Liver (tissue), 9 donors: Measurements from ENCODE around the gene CDH23. TPM values are rescaled to one million over a fixed set of nuclear protein-coding genes. Genes with fewer than 3 reads are reported as not detected.

Experiments used
- DNase-seq: peaks from one replicate; pipeline ENCODE4 v3.0.0-alpha.2; 2017; ENCODE audit warnings: low spot score
- H3K27ac ChIP-seq, 2 donors: one replicate each; pipeline ENCODE4 v1.7.0; 2013; ENCODE audit warnings: inconsistent platforms in 2 of 2, low read length in 2 of 2, control low read depth in 1 of 2, low read depth in 1 of 2, mild to moderate bottlenecking in 1 of 2
- H3K27me3 ChIP-seq, 4 donors: one replicate each; pipeline versions ENCODE4 v1.6.1 to v1.7.0; 2013; ENCODE audit warnings: low read length in 3 of 4, inconsistent platforms in 1 of 4, mild to moderate bottlenecking in 1 of 4, moderate library complexity in 1 of 4; ENCODE audit not compliant: control insufficient read depth in 4 of 4, insufficient read depth in 4 of 4
- H3K36me3 ChIP-seq, 4 donors: one replicate each; pipeline versions ENCODE4 v1.6.1 to v1.7.0; 2013; ENCODE audit warnings: low read length in 3 of 4, mild to moderate bottlenecking in 3 of 4, low read depth in 1 of 4, moderate library complexity in 1 of 4; ENCODE audit not compliant: control insufficient read depth in 4 of 4, insufficient read depth in 3 of 4
- H3K4me1 ChIP-seq, 4 donors: one replicate each; pipeline versions ENCODE4 v1.6.1 to v1.7.0; 2013; ENCODE audit warnings: low read length in 3 of 4, mild to moderate bottlenecking in 3 of 4, moderate library complexity in 1 of 4; ENCODE audit not compliant: control insufficient read depth in 4 of 4, insufficient read depth in 4 of 4
- H3K4me3 ChIP-seq, 3 donors: one replicate each; pipeline versions ENCODE4 v1.6.1 to v1.7.0; 2013; ENCODE audit warnings: low read length in 3 of 3, control low read depth in 1 of 3, low read depth in 1 of 3, mild to moderate bottlenecking in 1 of 3
- H3K9ac ChIP-seq, 2 donors: one replicate each; pipeline ENCODE4 v1.7.0; 2013; ENCODE audit warnings: low read length in 2 of 2, mild to moderate bottlenecking in 2 of 2, moderate library complexity in 2 of 2, control low read depth in 1 of 2, low read depth in 1 of 2
- H3K9me3 ChIP-seq, 4 donors: one replicate each; pipeline versions ENCODE4 v1.6.1 to v1.7.0; 2013; ENCODE audit warnings: low read length in 3 of 4; ENCODE audit not compliant: control insufficient read depth in 4 of 4
- EGR1 ChIP-seq, 2 donors: IDR thresholded peaks; 2 replicates each; pipeline ENCODE4 v1.6.1; 2016 to 2018; ENCODE audit warnings: antibody characterized with exemption in 2 of 2, low read depth in 2 of 2
- FOXA1 ChIP-seq: IDR thresholded peaks from 2 replicates; pipeline ENCODE4 v1.6.1; 2016; ENCODE audit warnings: antibody characterized with exemption
- FOXA2 ChIP-seq: IDR thresholded peaks from 2 replicates; pipeline ENCODE4 v1.6.1; 2016; ENCODE audit warnings: antibody characterized with exemption
- GABPA ChIP-seq, 2 donors: IDR thresholded peaks in 1 of 2; conservative IDR thresholded peaks in 1 of 2; 2 replicates each; pipeline ENCODE4 v1.6.1; 2016; ENCODE audit warnings: antibody characterized with exemption in 2 of 2, mild to moderate bottlenecking in 1 of 2, moderate library complexity in 1 of 2
- HNF4A ChIP-seq, 2 donors: conservative IDR thresholded peaks; 2 replicates each; pipeline ENCODE4 v1.6.1; 2016; ENCODE audit warnings: antibody characterized with exemption in 2 of 2, mild to moderate bottlenecking in 2 of 2
- HNF4G ChIP-seq: IDR thresholded peaks from 2 replicates; pipeline ENCODE4 v1.6.1; 2016; ENCODE audit warnings: antibody characterized with exemption
- JUND ChIP-seq, 2 donors: IDR thresholded peaks; 2 replicates each; pipeline ENCODE4 v1.6.1; 2016; ENCODE audit warnings: antibody characterized with exemption in 2 of 2
- NR2F2 ChIP-seq: IDR thresholded peaks from 2 replicates; pipeline ENCODE4 v1.6.1; 2016; ENCODE audit warnings: antibody characterized with exemption
- RAD21 ChIP-seq, 2 donors: IDR thresholded peaks; 2 replicates each; pipeline ENCODE4 v1.6.1; 2016; ENCODE audit warnings: antibody characterized with exemption in 2 of 2, mild to moderate bottlenecking in 2 of 2
- RXRA ChIP-seq, 2 donors: IDR thresholded peaks; 2 replicates each; pipeline ENCODE4 v1.6.1; 2017 to 2018; ENCODE audit warnings: antibody characterized with exemption in 2 of 2, mild to moderate bottlenecking in 1 of 2
- SP1 ChIP-seq: IDR thresholded peaks from 2 replicates; pipeline ENCODE4 v1.6.1; 2018; ENCODE audit warnings: antibody characterized with exemption, mild to moderate bottlenecking
- TAF1 ChIP-seq: conservative IDR thresholded peaks from 2 replicates; pipeline ENCODE4 v1.6.1; 2016; ENCODE audit warnings: antibody characterized with exemption, mild to moderate bottlenecking
- YY1 ChIP-seq: IDR thresholded peaks from 2 replicates; pipeline ENCODE4 v1.6.1; 2016; ENCODE audit warnings: antibody characterized with exemption, mild to moderate bottlenecking
- WGBS: extraction: QIAGEN DNeasy Blood & Tissue Kit; methylation state at CpG from one replicate; pipeline ENCODE4 v1.1.7; 2013; 5-methylcytosine and 5-hydroxymethylcytosine counted together
- polyA plus RNA-seq, 2 donors: library from polyadenylated mRNA; stranded (reverse) in 1 of 2; unstranded in 1 of 2; fragments of 200-250 nt in 1 of 2; fragments of >200 nt in 1 of 2; fragmentation: Nextera tagmentation in 1 of 2; extraction: Ambion mirVana in 1 of 2; gene quantifications; one replicate each; pipeline versions ENCODE4 v1.2.1 to v1.2.3, GENCODE V29; 2013 to 2015
- total RNA-seq, 2 donors: library from RNA; depleted of rRNA; stranded (reverse); fragments of >200 nt; gene quantifications; one replicate each; pipeline ENCODE4 v1.2.3, GENCODE V29; 2014
- TF ChIP-seq, protein P1 (sequence below): fragments of 150-350 bp; IDR thresholded peaks from 2 replicates; pipeline ENCODE4 v1.5.1; 2017; ENCODE audit warnings: improper control_type of control experiment, low read depth, low read length; ENCODE audit not compliant: missing input control
- TF ChIP-seq, protein P2 (sequence below): IDR thresholded peaks from 2 replicates; pipeline ENCODE4 v1.6.1; 2016; ENCODE audit warnings: antibody characterized with exemption
- TF ChIP-seq, protein P3 (sequence below): IDR thresholded peaks from 2 replicates; pipeline ENCODE4 v1.6.1; 2016; ENCODE audit warnings: antibody characterized with exemption, mild to moderate bottlenecking
- TF ChIP-seq, protein P4 (sequence below): IDR thresholded peaks from 2 replicates; pipeline ENCODE4 v1.6.1; 2016; ENCODE audit warnings: antibody characterized with exemption
- TF ChIP-seq, protein P5 (sequence below): IDR thresholded peaks from 2 replicates; pipeline ENCODE4 v1.6.1; 2016; ENCODE audit warnings: antibody characterized with exemption
- donor health status: healthy.
- donor health status: healthy.
- donor health status: healthy.
- donor health status: healthy.
- donor health status: healthy.

The CDH23 gene
- total and polyA plus RNA-seq, 4 donors, result 1.5 to 4.7 (median 3.4) TPM

DNA sequence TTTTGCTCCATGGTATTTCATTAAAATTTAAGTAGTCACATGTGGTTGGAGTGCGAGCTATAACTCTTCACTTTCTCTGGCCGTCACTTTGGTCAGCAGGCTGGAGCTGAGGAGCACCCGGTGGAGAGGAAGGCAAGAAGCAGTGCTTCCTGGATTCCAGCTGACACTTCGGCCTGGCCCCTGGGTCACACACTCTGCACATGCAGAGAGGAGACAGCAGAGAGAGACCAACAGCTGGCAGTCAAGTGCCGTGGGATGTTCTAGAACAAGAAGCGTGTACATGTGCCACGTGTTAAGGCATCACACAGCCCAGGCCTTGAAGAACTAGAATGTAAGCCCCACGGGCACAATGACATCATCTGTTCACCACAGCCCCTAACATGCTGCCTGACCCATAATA, 424.2 kb downstream of the CDH23 start (continued):
- TF ChIP-seq, protein P1, sequence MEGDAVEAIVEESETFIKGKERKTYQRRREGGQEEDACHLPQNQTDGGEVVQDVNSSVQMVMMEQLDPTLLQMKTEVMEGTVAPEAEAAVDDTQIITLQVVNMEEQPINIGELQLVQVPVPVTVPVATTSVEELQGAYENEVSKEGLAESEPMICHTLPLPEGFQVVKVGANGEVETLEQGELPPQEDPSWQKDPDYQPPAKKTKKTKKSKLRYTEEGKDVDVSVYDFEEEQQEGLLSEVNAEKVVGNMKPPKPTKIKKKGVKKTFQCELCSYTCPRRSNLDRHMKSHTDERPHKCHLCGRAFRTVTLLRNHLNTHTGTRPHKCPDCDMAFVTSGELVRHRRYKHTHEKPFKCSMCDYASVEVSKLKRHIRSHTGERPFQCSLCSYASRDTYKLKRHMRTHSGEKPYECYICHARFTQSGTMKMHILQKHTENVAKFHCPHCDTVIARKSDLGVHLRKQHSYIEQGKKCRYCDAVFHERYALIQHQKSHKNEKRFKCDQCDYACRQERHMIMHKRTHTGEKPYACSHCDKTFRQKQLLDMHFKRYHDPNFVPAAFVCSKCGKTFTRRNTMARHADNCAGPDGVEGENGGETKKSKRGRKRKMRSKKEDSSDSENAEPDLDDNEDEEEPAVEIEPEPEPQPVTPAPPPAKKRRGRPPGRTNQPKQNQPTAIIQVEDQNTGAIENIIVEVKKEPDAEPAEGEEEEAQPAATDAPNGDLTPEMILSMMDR, result no peak
- TF ChIP-seq EGR1 (IDR thresholded peaks at IDR 0.05; ENCODE audit: low read depth in 2 of 2) (no peak), TAF1 (no peak), JUND (IDR thresholded peaks at IDR 0.05) (no peak), SP1 (no peak)

DNA sequence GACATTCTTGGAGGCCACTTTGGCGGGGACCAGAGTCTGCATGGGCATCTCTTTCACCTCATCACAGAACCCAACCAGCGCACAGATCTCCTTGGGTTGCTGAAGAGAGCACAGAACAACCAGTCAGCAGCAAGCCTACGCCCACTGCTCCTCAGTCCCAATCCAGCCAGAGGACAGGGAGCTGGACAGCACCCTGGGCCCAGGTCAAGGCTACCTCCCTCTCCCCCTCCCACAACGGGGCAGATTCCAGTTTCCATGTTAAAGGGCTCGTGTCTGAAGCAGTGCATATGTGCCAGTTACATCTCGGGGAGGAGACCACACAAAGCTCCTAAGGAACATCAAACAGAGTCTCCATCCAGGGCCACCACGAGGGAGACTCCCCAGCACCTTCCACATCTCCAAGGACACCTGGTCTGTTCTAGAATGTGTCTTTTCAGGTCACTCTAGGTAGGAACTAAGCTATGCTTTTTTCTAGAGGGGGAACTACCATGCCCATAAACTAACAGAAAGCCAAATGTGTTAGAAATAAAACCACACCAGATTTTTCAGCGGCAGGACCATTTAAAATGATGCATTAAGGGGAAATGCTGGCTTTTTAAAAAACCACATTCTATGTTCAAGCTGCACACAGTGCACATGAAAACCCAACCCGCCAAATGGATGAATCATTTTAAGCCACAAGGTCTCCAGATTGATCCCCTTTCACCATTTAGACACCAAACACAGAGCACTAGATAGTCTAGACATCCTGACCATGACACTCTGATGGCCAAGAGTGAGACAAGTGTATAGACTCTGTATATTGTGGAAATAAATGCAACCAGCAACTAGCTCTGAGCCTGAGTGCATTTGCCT, 425.4 kb downstream of the CDH23 start:
- no peak overlapping the region for H3K4me3 ChIP-seq
- H3K36me3 ChIP-seq, result peaks cover 28 to 92% (median 83%) of the 10 kb centered on the region in 4 donors
- TF ChIP-seq RAD21 (IDR thresholded peaks at IDR 0.05), result no peak
- TF ChIP-seq EGR1 (IDR thresholded peaks at IDR 0.05; ENCODE audit: low read depth in 2 of 2), result no peak
- TF ChIP-seq YY1, result no peak
- TF ChIP-seq, protein P2, sequence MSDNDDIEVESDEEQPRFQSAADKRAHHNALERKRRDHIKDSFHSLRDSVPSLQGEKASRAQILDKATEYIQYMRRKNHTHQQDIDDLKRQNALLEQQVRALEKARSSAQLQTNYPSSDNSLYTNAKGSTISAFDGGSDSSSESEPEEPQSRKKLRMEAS, result no peak
- no peak for TF ChIP-seq SP1
- TF ChIP-seq, protein P1, result no peak
- TF ChIP-seq HNF4G, result no peak
- TF ChIP-seq, protein P3, sequence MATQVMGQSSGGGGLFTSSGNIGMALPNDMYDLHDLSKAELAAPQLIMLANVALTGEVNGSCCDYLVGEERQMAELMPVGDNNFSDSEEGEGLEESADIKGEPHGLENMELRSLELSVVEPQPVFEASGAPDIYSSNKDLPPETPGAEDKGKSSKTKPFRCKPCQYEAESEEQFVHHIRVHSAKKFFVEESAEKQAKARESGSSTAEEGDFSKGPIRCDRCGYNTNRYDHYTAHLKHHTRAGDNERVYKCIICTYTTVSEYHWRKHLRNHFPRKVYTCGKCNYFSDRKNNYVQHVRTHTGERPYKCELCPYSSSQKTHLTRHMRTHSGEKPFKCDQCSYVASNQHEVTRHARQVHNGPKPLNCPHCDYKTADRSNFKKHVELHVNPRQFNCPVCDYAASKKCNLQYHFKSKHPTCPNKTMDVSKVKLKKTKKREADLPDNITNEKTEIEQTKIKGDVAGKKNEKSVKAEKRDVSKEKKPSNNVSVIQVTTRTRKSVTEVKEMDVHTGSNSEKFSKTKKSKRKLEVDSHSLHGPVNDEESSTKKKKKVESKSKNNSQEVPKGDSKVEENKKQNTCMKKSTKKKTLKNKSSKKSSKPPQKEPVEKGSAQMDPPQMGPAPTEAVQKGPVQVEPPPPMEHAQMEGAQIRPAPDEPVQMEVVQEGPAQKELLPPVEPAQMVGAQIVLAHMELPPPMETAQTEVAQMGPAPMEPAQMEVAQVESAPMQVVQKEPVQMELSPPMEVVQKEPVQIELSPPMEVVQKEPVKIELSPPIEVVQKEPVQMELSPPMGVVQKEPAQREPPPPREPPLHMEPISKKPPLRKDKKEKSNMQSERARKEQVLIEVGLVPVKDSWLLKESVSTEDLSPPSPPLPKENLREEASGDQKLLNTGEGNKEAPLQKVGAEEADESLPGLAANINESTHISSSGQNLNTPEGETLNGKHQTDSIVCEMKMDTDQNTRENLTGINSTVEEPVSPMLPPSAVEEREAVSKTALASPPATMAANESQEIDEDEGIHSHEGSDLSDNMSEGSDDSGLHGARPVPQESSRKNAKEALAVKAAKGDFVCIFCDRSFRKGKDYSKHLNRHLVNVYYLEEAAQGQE, result no peak
- TF ChIP-seq NR2F2, result no peak
- TF ChIP-seq HNF4A (conservative IDR thresholded peaks at IDR 0.05), result no peak
- TF ChIP-seq, protein P4, sequence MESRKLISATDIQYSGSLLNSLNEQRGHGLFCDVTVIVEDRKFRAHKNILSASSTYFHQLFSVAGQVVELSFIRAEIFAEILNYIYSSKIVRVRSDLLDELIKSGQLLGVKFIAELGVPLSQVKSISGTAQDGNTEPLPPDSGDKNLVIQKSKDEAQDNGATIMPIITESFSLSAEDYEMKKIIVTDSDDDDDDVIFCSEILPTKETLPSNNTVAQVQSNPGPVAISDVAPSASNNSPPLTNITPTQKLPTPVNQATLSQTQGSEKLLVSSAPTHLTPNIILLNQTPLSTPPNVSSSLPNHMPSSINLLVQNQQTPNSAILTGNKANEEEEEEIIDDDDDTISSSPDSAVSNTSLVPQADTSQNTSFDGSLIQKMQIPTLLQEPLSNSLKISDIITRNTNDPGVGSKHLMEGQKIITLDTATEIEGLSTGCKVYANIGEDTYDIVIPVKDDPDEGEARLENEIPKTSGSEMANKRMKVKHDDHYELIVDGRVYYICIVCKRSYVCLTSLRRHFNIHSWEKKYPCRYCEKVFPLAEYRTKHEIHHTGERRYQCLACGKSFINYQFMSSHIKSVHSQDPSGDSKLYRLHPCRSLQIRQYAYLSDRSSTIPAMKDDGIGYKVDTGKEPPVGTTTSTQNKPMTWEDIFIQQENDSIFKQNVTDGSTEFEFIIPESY, result no peak
- no peak for TF ChIP-seq JUND (IDR thresholded peaks at IDR 0.05)
- TF ChIP-seq GABPA (IDR thresholded peaks at IDR 0.05 in 1 of 2, conservative IDR thresholded peaks at IDR 0.05 in 1 of 2), result no peak
- no peak for TF ChIP-seq RXRA (IDR thresholded peaks at IDR 0.05)
- TF ChIP-seq, protein P5, sequence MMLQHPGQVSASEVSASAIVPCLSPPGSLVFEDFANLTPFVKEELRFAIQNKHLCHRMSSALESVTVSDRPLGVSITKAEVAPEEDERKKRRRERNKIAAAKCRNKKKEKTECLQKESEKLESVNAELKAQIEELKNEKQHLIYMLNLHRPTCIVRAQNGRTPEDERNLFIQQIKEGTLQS, result no peak
- TF ChIP-seq TAF1, result no peak
- TF ChIP-seq FOXA2, result no peak
- TF ChIP-seq FOXA1, result no peak
- H3K27me3 ChIP-seq, result no peaks in the 10 kb centered on the region
- no peak overlapping the region for H3K9ac ChIP-seq
- H3K4me1 ChIP-seq, result no peaks in the 10 kb centered on the region
- H3K9me3 ChIP-seq, result no peaks in the 10 kb centered on the region
- no peak for DNase-seq
- WGBS, result 79% methylated on average over 9 of the region's 9 CpGs
- H3K27ac ChIP-seq, result no peak overlapping the region
